Ovary (tissue), 3 donors: Measurements from ENCODE around the gene B3GALNT2.

Source experiments
- CTCF ChIP-seq, 3 donors: fragments of 450-650 bp in 2 of 3; fragments of 200-600 bp in 1 of 3; IDR thresholded peaks; one replicate each; pipeline versions ENCODE4 v1.5.1 to v1.8.0; 2016 to 2022; ENCODE audit warnings: antibody characterized with exemption in 3 of 3, mild to moderate bottlenecking in 1 of 3
- POLR2A ChIP-seq: fragments of 450-650 bp; IDR thresholded peaks from one replicate; pipeline ENCODE4 v1.6.1; 2017; ENCODE audit warnings: antibody characterized with exemption, mild to moderate bottlenecking, moderate library complexity
- donor health status: DM: no; HTN: no; CAD: no.

GRCh38 chr1:235515844-235516512, 11.7 kb upstream of the B3GALNT2 start:
- TF ChIP-seq CTCF (IDR thresholded peaks at IDR 0.05) (no peak), POLR2A (no peak)
